SH-SY5Y (cell line): ENCODE data around the gene RPS6KA2.

Experiments used
- GATA2 ChIP-seq: IDR thresholded peaks from 2 replicates; pipeline ENCODE4 v1.6.1; 2011; ENCODE audit warnings: mild to moderate bottlenecking, low read depth, low read length
- GATA3 ChIP-seq: IDR thresholded peaks from 2 replicates; pipeline ENCODE4 v1.6.1; 2011; ENCODE audit warnings: low read depth, mild to moderate bottlenecking, low read length, moderate library complexity

DNA sequence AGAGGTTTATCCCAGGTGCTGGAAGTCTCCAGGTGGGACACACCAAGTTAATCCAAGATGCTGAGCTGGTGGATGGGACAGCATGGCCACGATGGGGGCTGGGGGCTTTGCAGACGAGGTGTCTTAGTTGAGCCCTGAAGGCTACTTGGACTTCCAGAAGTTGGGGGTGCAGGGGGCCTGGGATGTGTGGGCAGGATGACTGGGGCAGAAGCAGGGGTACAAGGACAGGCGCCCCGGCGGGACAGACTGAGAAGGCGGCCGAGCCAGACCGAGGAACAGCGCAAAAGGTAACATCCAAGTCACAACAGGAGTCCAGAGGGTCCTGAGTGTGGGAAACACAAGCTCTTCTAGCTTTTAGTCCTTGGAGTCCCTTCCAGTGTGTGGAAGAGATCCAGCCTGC lies 64.3 kb downstream of the RPS6KA2 start:
- TF ChIP-seq GATA2 (no peak), GATA3 (no peak)
